T-cell (primary cell): Measurements from ENCODE around the gene CLSTN2. TPM values are rescaled to one million over a fixed set of nuclear protein-coding genes. Genes with fewer than 3 reads are reported as not detected.

ENCODE experiments used
- ATAC-seq, 4 experiments: fragments of 200-7000 bp in 3 of 4; fragments of 150-1000 bp in 1 of 4; cut with Tn5 transposase; replicated peaks in 1 of 4; 1 replicate in 3 of 4; 2 replicates in 1 of 4; pipeline ENCODE4 v1.10.0; 2021; ENCODE audit warnings: moderate library complexity in 3 of 4, mild to moderate bottlenecking in 2 of 4, moderate number of reproducible peaks in 1 of 4
- CTCF ChIA-PET, 2 donors: fragments of 300-600 bp; sonication (Branson Sonifier 250); formaldehyde crosslinking; loops; one replicate each; lab custom pipeline; 2022; ENCODE audit warnings: antibody characterized with exemption in 2 of 2; lab: Charles Lee
- POLR2A ChIA-PET, 2 donors: fragments of 300-600 bp; sonication (Branson Sonifier 250); formaldehyde crosslinking; loops; one replicate each; lab custom pipeline; 2022; ENCODE audit warnings: antibody characterized with exemption in 2 of 2; lab: Charles Lee
- DNase-seq, 35 experiments: peaks; one replicate each; pipeline versions ENCODE4 v3.0.0 to v3.0.0-alpha.2; 2013 to 2023
- H3K27ac ChIP-seq: one replicate; pipeline ENCODE4 v1.5.1; 2013; ENCODE audit warnings: low read length
- H3K27me3 ChIP-seq, 2 experiments: replicated peaks in 1 of 2; 1 replicate in 1 of 2; 2 replicates in 1 of 2; pipeline versions ENCODE4 v1.6.1 to v1.7.0; 2013; ENCODE audit warnings: low read length in 1 of 2, mixed read lengths in 1 of 2; ENCODE audit not compliant: control insufficient read depth in 2 of 2, insufficient read depth in 2 of 2; ENCODE audit errors: extremely low read depth in 1 of 2
- H3K36me3 ChIP-seq, 2 donors: 1 replicate in 1 of 2; 2 replicates in 1 of 2; pipeline versions ENCODE4 v1.6.1 to v1.7.0; 2013; ENCODE audit warnings: low read length in 1 of 2; ENCODE audit not compliant: control insufficient read depth in 2 of 2, insufficient read depth in 1 of 2; ENCODE audit errors: extremely low read depth in 1 of 2
- H3K4me1 ChIP-seq, 2 experiments: 1 replicate in 1 of 2; 2 replicates in 1 of 2; pipeline versions ENCODE4 v1.6.1 to v1.7.0; 2013; ENCODE audit warnings: low read length in 2 of 2, mixed read lengths in 1 of 2; ENCODE audit not compliant: insufficient read depth in 2 of 2, control insufficient read depth in 1 of 2; ENCODE audit errors: extremely low read depth in 1 of 2
- H3K4me3 ChIP-seq, 2 donors: 1 replicate in 1 of 2; 2 replicates in 1 of 2; pipeline versions ENCODE4 v1.5.1 to v1.7.0; 2013; ENCODE audit warnings: mild to moderate bottlenecking in 2 of 2, low read length in 1 of 2, moderate library complexity in 1 of 2; ENCODE audit not compliant: control insufficient read depth in 1 of 2; ENCODE audit errors: extremely low read depth in 1 of 2
- H3K9me3 ChIP-seq: 2 replicates; pipeline ENCODE4 v1.7.0; 2013
- H3K27ac Mint-ChIP-seq, 2 donors: one replicate each; pipeline ENCODE4 v1.8.0; 2020 to 2021; ENCODE audit warnings: mild to moderate bottlenecking in 2 of 2, mixed read lengths in 2 of 2
- H3K27me3 Mint-ChIP-seq, 2 donors: one replicate each; pipeline ENCODE4 v1.8.0; 2021 to 2022; ENCODE audit warnings: mixed read lengths in 2 of 2
- H3K36me3 Mint-ChIP-seq: one replicate; pipeline ENCODE4 v1.8.0; 2021; ENCODE audit warnings: mixed read lengths
- H3K4me1 Mint-ChIP-seq, 3 donors: one replicate each; pipeline ENCODE4 v1.8.0; 2020 to 2022; ENCODE audit warnings: mixed read lengths in 3 of 3, mild to moderate bottlenecking in 1 of 3
- H3K4me3 Mint-ChIP-seq, 3 donors: one replicate each; pipeline ENCODE4 v1.8.0; 2020 to 2022; ENCODE audit warnings: mild to moderate bottlenecking in 3 of 3, mixed read lengths in 3 of 3, moderate library complexity in 3 of 3
- H3K9me3 Mint-ChIP-seq, 3 donors: one replicate each; pipeline ENCODE4 v1.8.0; 2020 to 2022; ENCODE audit warnings: mixed read lengths in 3 of 3
- WGBS: methylation state at CpG from one replicate; pipeline ENCODE4 v1.1.5; 2013; ENCODE audit warnings: missing lambda C conversion rate; ENCODE audit not compliant: insufficient coverage; 5-methylcytosine and 5-hydroxymethylcytosine counted together
- total RNA-seq, 35 experiments: library from RNA in 6 of 35; stranded (reverse) in 6 of 35; fragments of 120-200 nt in 1 of 35; gene quantifications; one replicate each; pipeline versions ENCODE4 v1.2.1 to v1.2.4 and lab custom pipeline; 2013 to 2026

The CLSTN2 gene
- total RNA-seq, 5 donors from 2014 or later (not counting 1 experiment from before 2014, with no cell fraction given), result under 0.01 to 0.12 (median 0.03) TPM; not detected in 2

GRCh38 chr3:140097874-140098635, 163.1 kb downstream of the CLSTN2 start:
- no peak for ATAC-seq
- H3K27me3 Mint-ChIP-seq, result peaks cover 0 to 25% of the 10 kb centered on the region in 2 donors
- CTCF ChIA-PET, result no interaction called here

GRCh38 chr3:140100479-140100878, 165.5 kb downstream of the CLSTN2 start:
- H3K9me3 Mint-ChIP-seq, result peaks cover 0 to 6% (median 0%) of the 10 kb centered on the region in 3 donors
- ATAC-seq, result no peak
- WGBS, result 100% methylated on average over 2 of the region's 7 CpGs

More at GRCh38 chr3:140097874-140098635, 163.1 kb downstream of the CLSTN2 start:
- Mint-ChIP-seq H3K36me3 (no peaks in the 10 kb centered on the region), H3K9me3 (peaks cover 0 to 6% (median 0%) of the 10 kb centered on the region in 3 donors), H3K27ac (no peak overlapping the region), H3K4me3 (no peak overlapping the region), H3K4me1 (no peaks in the 10 kb centered on the region)
- H3K36me3 ChIP-seq, result no peaks in the 10 kb centered on the region
- no peak overlapping the region for H3K27ac ChIP-seq
- DNase-seq, result no peak
- no CpG with 5 or more reads among the region's 3 CpGs for WGBS
- H3K27me3 ChIP-seq, result no peaks in the 10 kb centered on the region
- H3K4me3 ChIP-seq, result no peak overlapping the region
- H3K9me3 ChIP-seq, result no peaks in the 10 kb centered on the region
- POLR2A ChIA-PET, result no interaction called here
- H3K4me1 ChIP-seq, result no peaks in the 10 kb centered on the region

DNA sequence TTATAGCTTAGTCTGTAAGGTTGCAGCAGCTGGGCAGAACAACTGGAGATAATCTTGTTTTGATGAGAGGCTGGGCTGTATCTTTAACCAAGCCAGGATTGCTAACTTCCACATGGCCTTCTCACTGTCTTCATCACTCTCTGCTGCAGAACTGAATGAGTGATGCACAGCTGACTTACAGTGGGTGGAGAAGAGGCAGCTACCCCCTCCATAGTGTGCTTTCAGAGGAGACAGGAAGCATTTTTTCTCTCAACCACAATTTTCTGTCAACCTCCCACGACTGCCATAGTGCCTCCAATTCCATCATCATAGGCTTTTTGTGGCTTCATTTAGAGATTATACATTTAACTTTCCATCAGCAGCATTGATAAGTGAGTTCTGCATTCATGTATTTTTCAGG, 168.2 kb downstream of the CLSTN2 start:
- no peaks in the 10 kb centered on the region for H3K27me3 ChIP-seq
- DNase-seq (no peak), ATAC-seq (no peak)
- POLR2A ChIA-PET, result no interaction called here
- H3K4me1 ChIP-seq, result no peaks in the 10 kb centered on the region
- Mint-ChIP-seq H3K27me3 (peaks cover 0 to 14% of the 10 kb centered on the region in 2 donors), H3K36me3 (no peaks in the 10 kb centered on the region), H3K9me3 (peaks cover 0 to 6% (median 0%) of the 10 kb centered on the region in 3 donors), H3K4me1 (no peaks in the 10 kb centered on the region), H3K27ac (no peak overlapping the region), H3K4me3 (no peak overlapping the region)
- H3K36me3 ChIP-seq, result no peaks in the 10 kb centered on the region
- WGBS, result no CpG with 5 or more reads among the region's 1 CpG
- H3K27ac ChIP-seq, result no peak overlapping the region
- H3K4me3 ChIP-seq, result no peak overlapping the region
- H3K9me3 ChIP-seq, result no peaks in the 10 kb centered on the region
- CTCF ChIA-PET, result no interaction called here

More at GRCh38 chr3:140100479-140100878, 165.5 kb downstream of the CLSTN2 start:
- Mint-ChIP-seq H3K4me1 (no peaks in the 10 kb centered on the region), H3K36me3 (no peaks in the 10 kb centered on the region), H3K27ac (no peak overlapping the region), H3K27me3 (peaks cover 0 to 14% of the 10 kb centered on the region in 2 donors), H3K4me3 (no peak overlapping the region)
- DNase-seq, result no peak
- H3K9me3 ChIP-seq, result no peaks in the 10 kb centered on the region
- H3K4me1 ChIP-seq, result no peaks in the 10 kb centered on the region
- ChIA-PET CTCF (no interaction called here), POLR2A (no interaction called here)
- no peak overlapping the region for H3K4me3 ChIP-seq
- no peaks in the 10 kb centered on the region for H3K27me3 ChIP-seq
- H3K36me3 ChIP-seq, result no peaks in the 10 kb centered on the region
- H3K27ac ChIP-seq, result no peak overlapping the region

- Histone ChIP-seq H3K4me3 (no peak overlapping the region), H3K36me3 (no peaks in the 10 kb centered on the region), H3K4me1 (no peaks in the 10 kb centered on the region), H3K27me3 (no peaks in the 10 kb centered on the region), H3K9me3 (no peaks in the 10 kb centered on the region), H3K27ac (no peak overlapping the region)
- POLR2A ChIA-PET, result no interaction called here
- CTCF ChIA-PET, result no interaction called here
- Mint-ChIP-seq H3K9me3 (peaks cover 0 to 6% (median 0%) of the 10 kb centered on the region in 3 donors), H3K27me3 (peaks cover 0 to 14% of the 10 kb centered on the region in 2 donors), H3K4me3 (no peak overlapping the region), H3K36me3 (no peaks in the 10 kb centered on the region), H3K4me1 (no peaks in the 10 kb centered on the region), H3K27ac (no peak overlapping the region)
- ATAC-seq (no peak), DNase-seq (no peak)
- no CpG with 5 or more reads among the region's 4 CpGs for WGBS
Measured at GRCh38 chr3:140103986-140104645, 169.1 kb downstream of the CLSTN2 start.

DNA sequence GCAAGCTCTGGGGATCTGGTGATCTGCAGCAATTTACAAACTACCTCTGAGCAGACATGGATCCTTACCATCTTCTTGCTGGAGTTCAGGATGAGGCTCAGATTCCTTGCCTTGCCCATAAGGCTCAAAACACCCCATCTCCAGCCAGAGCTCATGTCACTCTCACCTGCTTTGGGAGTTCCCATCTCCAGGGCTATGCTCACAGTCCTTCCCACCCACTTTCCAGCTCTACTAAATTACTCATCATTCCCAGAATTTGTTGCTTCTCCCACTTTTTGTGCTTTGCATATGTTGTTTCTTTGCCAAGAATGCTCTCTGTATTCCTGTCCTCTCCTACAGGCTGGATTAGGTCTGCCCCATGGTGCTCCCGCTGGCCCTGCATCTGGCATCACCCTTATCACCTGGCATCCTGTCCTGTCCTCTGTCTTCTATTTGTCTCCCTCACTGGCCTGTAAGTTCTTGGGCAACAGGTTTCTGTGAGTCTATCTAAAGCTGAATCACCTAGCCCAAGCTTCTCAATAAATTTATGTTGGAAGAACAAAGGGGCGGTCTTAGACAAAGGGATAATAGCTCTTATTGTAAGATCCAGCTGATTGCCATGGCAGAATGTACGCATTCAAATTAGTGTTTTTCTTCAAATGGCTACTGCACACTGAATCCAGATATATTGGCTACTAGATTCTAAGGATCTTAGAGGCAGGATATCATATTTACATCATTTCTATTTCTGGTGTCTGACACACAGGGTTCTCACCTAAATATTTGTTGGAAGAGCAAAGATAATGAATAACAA, 179.2 kb downstream of the CLSTN2 start:
- no peaks in the 10 kb centered on the region for H3K9me3 ChIP-seq
- no peaks in the 10 kb centered on the region for H3K36me3 ChIP-seq
- Mint-ChIP-seq H3K27me3 (peaks cover 4 to 8% of the 10 kb centered on the region in 2 donors), H3K4me1 (no peaks in the 10 kb centered on the region), H3K4me3 (no peak overlapping the region), H3K27ac (no peak overlapping the region), H3K36me3 (no peaks in the 10 kb centered on the region), H3K9me3 (no peaks in the 10 kb centered on the region)
- H3K27ac ChIP-seq, result no peak overlapping the region
- POLR2A ChIA-PET, result no interaction called here
- no peaks in the 10 kb centered on the region for H3K4me1 ChIP-seq
- 78% methylated on average over 1 of the region's 3 CpGs for WGBS
- no peaks in the 10 kb centered on the region for H3K27me3 ChIP-seq
- DNase-seq, result no peak
- no peak overlapping the region for H3K4me3 ChIP-seq
- ATAC-seq, result no peak
- CTCF ChIA-PET, result interaction anchor here in 1 of 2 donors (0.6 to 0.7 kb wide), 2 partner anchors 39 to 53 kb away, joined by 3 read pairs; no protein-coding TSS in a partner anchor

DNA sequence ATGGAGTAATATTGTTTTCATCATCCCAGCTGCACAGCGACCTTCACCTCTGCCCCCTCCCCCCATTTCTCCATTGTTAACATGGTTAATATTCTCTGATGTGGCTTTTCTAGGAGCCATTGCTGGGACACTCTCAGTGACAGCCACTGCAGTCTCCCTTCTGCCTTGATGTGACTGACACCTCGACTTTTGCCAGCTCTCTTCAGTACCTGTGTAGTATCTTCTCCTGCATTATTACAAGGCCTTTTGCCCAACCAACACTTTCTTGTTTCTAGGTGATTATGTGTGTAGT, 179.8 kb downstream of the CLSTN2 start:
- no peak overlapping the region for H3K27ac ChIP-seq
- no peaks in the 10 kb centered on the region for H3K27me3 ChIP-seq
- Mint-ChIP-seq H3K4me3 (no peak overlapping the region), H3K27ac (no peak overlapping the region), H3K36me3 (no peaks in the 10 kb centered on the region), H3K9me3 (no peaks in the 10 kb centered on the region), H3K27me3 (peaks cover 4 to 8% of the 10 kb centered on the region in 2 donors), H3K4me1 (no peaks in the 10 kb centered on the region)
- no peak for DNase-seq
- H3K36me3 ChIP-seq, result no peaks in the 10 kb centered on the region
- CTCF ChIA-PET, result interaction anchor here in 1 of 2 donors (0.6 kb wide), 1 partner anchor 53 kb away, joined by 3 read pairs; no protein-coding TSS in a partner anchor
- no peak for ATAC-seq
- H3K4me1 ChIP-seq, result no peaks in the 10 kb centered on the region
- H3K4me3 ChIP-seq, result no peak overlapping the region
- POLR2A ChIA-PET, result no interaction called here
- no CpG with 5 or more reads among the region's 2 CpGs for WGBS
- no peaks in the 10 kb centered on the region for H3K9me3 ChIP-seq
